CD4-positive, alpha-beta T cell treated with Interleukin-10 for 1 hour (primary cell): ENCODE results near the gene LRRC45.
"Not testable (repeated sequence)": the region's sequence is repeated elsewhere in the genome, so short reads cannot be mapped to it uniquely, and the experiment has no call there.

Experiments used
- DNase-seq: peaks from one replicate; pipeline ENCODE4 v3.0.0-alpha.2; 2020

LRRC45 gene

DNA sequence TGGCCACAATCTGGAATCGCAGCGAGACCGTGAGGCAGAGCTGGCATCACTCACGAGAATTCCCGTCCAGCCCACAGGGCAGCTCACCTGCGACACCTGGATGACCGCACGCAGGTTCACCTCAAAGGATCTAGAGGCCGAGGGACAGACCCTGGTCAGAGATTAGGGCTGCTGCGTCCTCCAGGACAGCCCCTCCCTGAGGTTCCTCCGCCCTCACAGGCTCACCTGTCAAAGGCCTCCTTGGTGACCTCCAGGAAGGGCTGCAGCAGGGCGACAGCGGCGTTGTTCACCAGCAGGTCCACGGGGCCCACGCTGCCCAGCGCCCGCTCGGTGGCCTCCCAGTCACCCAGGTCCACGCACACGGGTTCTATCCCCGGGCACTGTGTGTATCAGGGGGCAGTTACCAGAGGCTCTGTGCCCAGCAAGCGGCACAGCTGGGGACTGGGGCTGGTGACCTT is 13.6 kb downstream of the LRRC45 start:
- no peak for DNase-seq

DNA sequence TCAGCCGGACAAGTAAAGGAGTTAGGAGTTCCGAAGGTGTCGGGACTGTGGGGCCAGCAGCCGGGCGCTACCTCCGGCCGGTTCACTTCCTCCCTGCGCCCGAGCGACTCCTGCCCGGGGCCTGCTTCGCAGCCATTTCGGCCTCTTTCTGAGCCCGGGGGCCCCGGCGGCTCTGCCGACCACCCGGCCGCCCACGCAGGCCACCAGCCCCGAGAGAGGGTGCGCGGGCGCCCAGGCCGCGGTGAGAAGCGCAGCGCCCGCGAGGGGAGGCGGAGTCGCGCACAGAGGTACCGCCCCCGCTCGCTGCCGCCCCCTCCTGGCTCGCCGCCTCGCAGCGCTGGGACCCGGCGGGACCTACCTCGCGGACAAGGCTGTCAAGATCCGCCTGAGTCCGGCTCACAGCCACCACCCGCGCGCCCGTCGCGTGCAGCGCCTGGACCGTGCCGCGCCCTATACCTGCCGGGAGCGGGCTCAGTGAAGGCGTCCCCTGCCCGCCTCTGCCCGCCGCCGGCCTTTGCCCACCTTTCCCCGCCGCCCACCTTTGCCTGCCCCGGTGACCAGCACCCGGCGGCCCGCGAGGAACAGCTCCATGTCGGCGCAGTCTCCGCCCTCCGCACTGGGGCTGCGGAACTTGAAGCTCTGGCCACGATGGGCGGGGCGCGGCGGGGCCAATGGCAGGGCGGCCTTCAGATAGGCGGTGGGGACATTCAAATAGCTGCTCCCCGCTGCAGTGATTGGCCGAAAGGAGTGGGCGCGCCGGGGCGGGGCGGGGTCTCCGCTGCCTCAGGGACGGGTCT is 14.2 kb downstream of the LRRC45 start, which contains the start of gene DCXR:
DCXR (minus strand) TSS at position 606 of the 797 bp plus-strand sequence; CDS start at position 591, 15 bp downstream.
- DNase-seq, result peak; percentile 96

DNA sequence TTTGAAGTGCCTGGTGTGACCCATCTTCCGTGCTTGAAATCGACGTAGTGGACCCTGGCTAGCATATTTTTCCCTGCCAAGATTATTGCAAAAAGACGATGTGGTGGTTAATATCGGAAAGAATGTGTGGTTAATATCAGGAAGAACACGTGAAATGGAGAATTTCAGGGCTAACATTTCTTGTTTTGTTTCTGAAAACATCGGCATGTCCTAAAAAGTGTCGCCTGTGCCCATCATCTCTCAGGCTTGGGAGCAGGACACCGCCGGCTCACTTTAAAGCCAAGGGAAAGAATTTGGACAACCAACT is 14.7 kb downstream of the LRRC45 start:
- DNase-seq, result no peak

DNA sequence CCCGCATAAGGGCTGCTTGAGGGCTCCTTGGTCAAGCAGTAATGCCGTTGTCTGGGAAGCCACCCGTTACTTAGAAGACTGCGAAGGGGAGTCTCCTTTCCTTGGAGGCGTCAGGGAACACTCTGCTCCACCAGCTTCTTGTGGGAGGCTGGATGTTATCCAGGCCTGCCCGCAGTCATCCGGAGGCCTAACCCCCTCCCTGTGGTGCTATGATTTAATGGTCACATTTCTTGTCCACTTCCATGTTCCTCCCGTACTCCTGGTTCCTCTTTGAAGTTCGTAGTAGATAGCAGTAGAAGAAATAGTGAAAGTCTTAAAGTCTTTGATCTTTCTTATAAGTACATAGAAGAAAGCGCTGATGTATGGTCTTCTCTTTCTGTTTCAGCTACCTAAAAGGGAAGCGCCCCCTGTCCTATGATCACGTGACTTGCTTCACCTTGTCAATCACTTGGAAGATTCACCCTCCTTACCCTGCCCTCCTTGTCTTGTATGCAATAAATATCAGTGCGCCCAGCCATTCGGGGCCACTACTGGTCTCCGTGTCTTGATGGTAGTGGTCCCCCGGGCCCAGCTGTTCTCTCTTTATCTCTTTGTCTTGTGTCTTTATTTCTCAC is 15.8 kb downstream of the LRRC45 start:
- not testable (repeated sequence) for DNase-seq

DNA sequence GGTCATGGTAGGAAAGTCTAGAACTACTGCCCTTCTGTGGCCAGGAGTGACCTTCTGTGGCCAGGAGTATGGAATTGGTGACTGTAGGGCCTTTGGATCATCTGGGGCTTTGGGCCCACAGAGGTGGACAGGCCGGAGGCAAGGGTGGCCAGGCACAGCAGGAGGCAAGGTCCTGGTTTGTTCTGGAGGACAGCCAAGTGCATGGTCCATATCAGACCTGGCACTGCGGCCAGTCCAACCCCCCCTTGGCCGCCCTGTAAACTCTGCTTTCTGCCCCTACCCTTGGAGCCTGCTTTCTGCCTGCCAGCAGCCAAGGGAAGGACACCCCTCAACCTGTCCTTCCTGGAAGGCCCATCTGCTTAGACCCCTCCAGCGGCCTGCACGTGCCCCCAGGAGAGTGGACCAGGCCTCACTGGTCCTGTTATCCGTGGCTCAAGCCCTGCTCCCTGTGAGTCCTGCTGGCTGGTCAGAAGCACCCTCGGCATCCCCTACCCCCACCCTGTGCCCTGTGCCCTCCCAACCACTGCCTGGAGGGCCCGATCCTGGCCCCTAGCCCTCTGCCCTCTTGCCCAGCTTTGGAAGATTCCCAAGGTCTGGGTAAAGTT is 16.7 kb downstream of the LRRC45 start:
- DNase-seq, result no peak

GRCh38 chr17:82041144-82041814 is 18.2 kb downstream of the LRRC45 start:
- DNase-seq, result no peak

DNA sequence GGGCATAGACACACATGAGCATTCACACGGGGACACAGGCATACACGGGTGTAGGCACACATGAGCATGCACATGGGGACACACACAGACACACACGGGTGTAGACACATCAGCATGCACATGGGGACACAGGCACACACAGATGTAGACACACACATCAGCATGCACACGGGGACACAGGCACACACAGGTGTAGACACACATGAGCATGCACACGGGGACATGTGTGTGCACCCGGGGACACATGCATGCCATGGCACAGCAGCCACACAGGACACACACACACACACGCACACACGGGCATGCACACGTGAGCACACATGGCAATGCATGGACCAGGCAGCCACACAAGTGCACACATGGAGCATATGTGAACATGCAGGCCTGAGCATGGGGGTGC is 19.5 kb downstream of the LRRC45 start:
- DNase-seq, result no peak

GRCh38 chr17:82043507-82043906 is 20.4 kb downstream of the LRRC45 start:
- DNase-seq, result no peak

GRCh38 chr17:82045936-82046484 is 22.9 kb downstream of the LRRC45 start:
- no peak for DNase-seq

GRCh38 chr17:82046903-82047302 is 23.8 kb downstream of the LRRC45 start:
- no peak for DNase-seq

DNA sequence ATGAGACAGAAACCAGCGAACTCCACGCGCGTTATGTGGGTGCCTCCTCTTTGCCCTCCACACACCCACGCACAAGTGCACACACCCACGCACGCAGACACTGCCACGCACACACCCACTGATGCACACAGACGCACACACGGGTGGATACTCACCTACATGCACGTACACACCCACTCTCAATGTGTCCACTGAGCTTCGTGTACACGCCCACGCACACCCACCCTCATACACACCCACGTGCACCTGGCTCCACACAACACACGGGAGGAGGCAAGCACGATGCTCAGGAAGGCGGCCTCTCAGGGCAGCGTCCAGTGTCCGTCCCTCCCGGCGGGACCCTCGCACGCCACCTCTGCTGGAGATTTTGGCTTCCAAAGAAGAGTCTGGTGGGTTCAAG is 24.3 kb downstream of the LRRC45 start:
- no peak for DNase-seq

GRCh38 chr17:82047914-82048570 is 24.9 kb downstream of the LRRC45 start:
- DNase-seq, result no peak

DNA sequence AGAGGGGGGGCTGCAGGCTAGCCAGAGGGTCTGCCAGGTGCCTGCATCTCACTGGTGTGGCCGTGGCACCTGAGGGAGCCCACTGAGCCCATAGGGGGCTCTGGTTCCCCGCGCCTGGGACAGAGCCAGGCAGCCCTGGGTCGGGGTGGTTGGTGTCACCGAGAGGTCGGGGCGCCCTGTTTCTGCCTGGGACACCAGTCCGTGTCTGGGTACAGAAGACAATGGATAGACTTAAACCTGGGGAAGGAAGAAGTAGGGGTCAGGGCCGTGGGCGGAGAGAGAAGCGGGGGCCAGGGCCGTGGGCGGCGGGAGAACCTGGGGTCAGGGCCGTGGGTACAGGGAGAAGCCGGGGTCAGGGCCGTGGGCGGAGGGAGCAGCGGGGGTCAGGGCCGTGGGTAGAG is 25.5 kb downstream of the LRRC45 start:
- no peak for DNase-seq

DNA sequence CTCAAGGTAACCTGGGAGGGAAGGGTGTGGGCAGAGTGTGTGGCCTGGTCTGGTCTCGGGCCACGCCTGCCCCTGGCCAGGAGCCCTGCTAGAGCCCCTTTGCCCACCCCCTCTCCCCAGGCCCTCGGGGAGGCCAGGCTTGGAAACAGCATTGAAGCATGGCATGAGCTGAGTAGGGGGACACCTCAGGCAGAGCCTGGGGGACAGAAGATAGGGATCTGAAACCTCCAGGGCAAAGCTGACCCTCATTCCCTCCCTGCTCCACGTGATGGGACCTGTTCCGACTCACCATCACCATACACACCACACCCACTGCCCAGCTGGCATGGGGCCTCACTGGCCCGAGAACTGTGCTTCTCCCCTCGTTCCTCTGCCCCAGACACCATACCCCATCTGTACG is 26.0 kb downstream of the LRRC45 start:
- DNase-seq, result no peak

GRCh38 chr17:82049521-82049971 is 26.4 kb downstream of the LRRC45 start:
- DNase-seq, result no peak

DNA sequence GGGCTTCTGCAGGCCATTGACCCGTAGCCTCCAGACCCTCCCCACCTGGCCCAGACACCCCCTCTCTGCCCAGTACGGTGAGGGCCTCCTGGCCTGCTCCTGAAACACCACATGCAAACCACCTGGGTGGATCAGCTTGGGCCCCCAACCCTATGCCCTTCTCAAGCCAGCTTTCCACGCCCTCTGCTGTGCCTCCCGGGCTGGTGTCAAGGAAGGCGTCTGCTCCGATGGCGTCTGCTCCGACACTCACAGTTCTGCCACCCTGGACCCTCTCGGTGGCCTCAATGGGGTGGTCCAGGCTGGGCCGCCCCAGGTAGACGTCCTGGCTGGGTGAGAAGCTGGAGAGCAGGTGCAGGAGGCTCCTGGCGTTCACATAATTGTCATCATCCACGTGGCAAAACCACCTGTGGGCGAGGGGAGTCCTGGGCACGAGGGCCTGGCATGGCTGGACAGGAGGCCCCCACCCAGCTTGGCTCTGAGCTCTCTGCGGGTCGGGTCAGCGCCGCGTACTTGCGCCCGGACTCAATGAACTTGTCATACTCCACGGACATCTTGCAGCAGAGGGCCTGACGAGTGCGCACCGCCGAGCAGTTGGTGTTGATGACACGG is 27.2 kb downstream of the LRRC45 start:
- no peak for DNase-seq

DNA sequence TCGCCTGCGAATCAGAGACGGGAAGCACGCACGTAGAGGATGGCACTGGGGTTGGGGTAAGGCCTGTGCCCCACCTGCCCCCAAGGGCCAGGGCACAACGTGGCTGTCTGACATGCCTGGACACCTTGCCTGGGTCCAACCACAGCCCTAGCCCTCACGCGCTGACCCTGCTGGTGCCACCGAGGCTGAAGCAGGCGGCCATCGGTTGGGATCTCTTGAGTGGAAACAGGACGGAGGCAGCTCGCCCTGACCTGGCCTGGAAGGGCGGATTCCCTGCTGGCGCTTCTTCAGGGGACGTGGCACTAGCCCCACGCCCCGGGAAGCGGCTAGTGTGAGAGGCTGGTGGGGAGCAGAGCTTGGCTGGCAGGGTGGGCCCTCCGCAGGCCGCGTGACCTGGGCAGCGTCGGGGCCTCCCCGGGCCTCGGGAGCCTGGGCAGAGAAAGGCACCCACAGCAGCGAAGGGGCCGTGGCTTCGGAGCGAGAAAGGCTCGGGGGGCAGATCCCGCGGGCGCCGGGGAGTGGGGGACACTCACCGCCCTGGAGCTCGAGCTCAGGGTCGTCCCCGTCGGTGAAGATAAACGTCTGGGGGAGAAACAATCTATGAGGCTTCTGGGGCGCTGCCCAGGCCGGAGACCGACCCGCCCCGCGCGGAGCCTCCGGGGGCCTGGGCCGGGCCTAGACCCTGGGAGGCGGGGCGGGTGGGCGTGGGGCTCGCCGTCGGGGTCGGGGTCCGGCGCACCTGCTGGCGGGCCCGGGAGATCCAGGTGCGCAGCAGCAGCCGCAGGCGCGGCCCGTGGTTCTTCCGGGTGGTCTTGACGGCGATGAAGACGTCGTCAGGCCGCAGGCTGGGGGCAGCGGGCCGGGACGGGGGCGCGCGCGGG is 27.9 kb downstream of the LRRC45 start:
- no peak for DNase-seq

DNA sequence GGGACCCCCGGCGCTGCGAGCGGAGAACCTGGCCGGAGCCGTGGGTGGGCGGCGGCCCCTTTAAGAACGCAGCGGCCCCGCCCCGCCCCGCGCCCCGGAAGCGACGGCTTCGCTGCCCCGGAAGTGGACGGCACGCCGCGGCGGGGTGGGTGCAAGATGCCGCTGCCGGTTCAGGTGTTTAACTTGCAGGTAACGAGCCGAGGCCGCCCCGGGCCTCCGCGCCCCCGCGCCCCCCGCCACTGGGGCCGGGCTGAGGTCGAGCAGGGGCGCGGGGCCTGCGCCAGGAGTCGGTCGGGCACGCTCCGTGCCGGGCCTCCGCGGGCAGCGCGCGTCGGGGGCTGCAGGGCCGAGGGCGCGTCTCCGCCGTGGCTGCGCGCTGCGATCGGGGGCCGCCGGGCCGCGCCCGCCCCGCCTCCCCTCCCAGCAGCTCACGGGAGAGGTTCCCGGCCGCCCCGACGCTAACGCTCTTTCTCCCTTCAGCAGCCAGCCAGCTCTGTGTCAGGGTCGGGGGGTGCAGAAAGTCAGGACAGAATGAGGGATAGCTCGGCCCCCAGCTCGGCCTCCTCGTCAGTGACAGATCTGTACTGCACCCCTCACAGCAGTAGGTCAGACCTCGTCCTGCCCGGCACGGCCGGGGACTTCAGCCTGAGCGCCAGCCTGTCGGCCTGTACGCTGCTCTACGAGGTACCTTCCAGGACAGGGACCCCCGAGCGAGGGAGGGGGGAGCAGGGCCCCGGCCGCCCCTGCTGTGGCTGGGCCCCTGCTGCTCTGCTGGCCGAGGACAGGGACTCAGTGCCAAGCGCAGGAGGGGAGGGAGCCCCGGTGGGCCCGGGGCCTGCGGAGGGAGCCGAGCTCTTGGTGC is 28.9 kb downstream of the LRRC45 start, which contains the start of the genes GPS1 and RFNG:
GPS1 (plus strand) TSS at position 123 of the 862 bp plus-strand sequence; CDS start at position 157, 34 bp downstream.
RFNG (minus strand) TSS at position 36 of the 862 bp plus-strand sequence. CDS start 45 bp downstream, outside the sequence.
- peak; percentile 80 for DNase-seq

DNA sequence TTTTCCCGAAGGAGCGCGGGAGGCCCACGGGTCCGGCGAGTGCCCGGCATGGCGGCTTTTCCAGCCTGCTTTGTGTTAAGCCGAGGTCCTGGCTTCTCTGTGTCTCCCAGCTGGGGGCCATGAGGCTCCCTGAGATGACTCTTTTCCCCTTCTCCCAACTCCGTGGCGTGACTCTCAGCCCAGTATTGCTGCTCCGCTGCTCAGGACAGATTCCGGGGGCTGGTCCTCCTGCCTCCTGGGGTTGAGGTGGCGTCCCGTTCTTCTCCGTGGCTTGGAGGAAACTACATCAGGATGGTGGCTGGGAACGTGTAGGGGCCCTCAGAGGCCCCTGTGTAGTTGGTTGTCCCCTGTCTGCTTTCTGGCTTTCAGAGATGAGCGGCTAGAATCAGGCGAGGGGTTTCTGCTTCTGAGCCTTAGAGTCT is 29.5 kb downstream of the LRRC45 start:
- no peak for DNase-seq

- DNase-seq, result no peak
These were observed 30.0 kb downstream of the LRRC45 start for GRCh38 chr17:82053130-82053529.
